ENCODE results near the gene ANXA6. TPM values are rescaled to one million over a fixed set of nuclear protein-coding genes. Genes with fewer than 3 reads are reported as not detected.
A peak's percentile ranks its signal among the peaks of the same experiment; 100 is the strongest.

The ANXA6 gene
- total RNA-seq, 1 experiment from 2014 or later, result 98.7 TPM

DNA sequence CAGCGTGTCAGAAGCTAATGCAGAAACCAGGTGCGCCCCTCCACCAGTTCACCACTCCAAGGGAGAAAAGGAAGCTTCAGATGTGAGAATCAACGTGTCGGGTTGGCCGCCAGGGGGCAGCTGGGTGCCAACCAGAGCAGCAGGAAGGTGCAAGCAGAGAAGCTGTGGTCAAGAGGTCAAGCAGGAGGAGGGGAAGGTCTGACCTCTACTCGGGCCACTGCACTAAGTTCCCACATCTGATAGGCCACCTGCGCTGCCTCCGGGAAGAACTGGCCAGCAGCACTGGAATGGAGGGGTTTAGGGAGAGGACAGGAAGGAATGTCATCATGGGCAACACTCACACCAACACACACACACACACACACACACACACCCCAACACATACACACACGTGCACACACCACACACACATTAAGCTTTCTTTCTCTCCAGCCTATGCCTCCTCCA is 31.4 kb downstream of the ANXA6 start:
- H3K27ac Mint-ChIP-seq, result peak overlapping the region in 1 of 3 experiments; percentile 65; a peak in 1 of 7 replicates
- H4K91ac ChIP-seq (ENCODE audit: insufficient read length, low read depth, low read length), result no peak overlapping the region

More for the DNA sequence above, 31.4 kb downstream of the ANXA6 start:
- no peaks in the 10 kb centered on the region for H3K9me3 Mint-ChIP-seq
- H2BK120ac ChIP-seq (ENCODE audit: low read depth, low read length, poor library complexity, severe bottlenecking), result no peak overlapping the region
- H3K9ac ChIP-seq (ENCODE audit: extremely low read depth, insufficient read length, low read length), result no peak overlapping the region
- no peak overlapping the region for H2BK12ac ChIP-seq (ENCODE audit: insufficient read length, low read depth, low read length)
- H3K4me1 ChIP-seq (ENCODE audit: insufficient read depth, low read length), result no peaks in the 10 kb centered on the region; the same call in 1 of the 2 replicates
- H2AFZ ChIP-seq (ENCODE audit: low read length), result no peak overlapping the region
- H3K79me1 ChIP-seq (ENCODE audit: insufficient read depth, low read depth, low read length, poor library complexity, severe bottlenecking), result no peaks in the 10 kb centered on the region
- no peak overlapping the region for H3K23ac ChIP-seq (ENCODE audit: insufficient read length, low read depth, low read length)
- H2BK20ac ChIP-seq (ENCODE audit: low read depth, low read length, poor library complexity, severe bottlenecking), result no peak overlapping the region
- H3K56ac ChIP-seq (ENCODE audit: insufficient read length, low read depth, low read length), result no peak overlapping the region
- H4K20me1 ChIP-seq (ENCODE audit: control insufficient read depth, insufficient read depth, insufficient read length), result peaks cover 2% of the 10 kb centered on the region
- H3K4me1 Mint-ChIP-seq, result peaks cover 10 to 12% of the 10 kb centered on the region in 2 experiments
- no peak overlapping the region for H3K4me2 ChIP-seq (ENCODE audit: insufficient read depth, insufficient read length, low read length)
- no peak overlapping the region for H2BK15ac ChIP-seq (ENCODE audit: low read depth, low read length)
- DNase-seq, result peak; percentile 79
- no peaks in the 10 kb centered on the region for H3K9me3 ChIP-seq (ENCODE audit: control insufficient read depth, low read depth, low read length)
- no peaks in the 10 kb centered on the region for H3K27me3 ChIP-seq (ENCODE audit: insufficient read depth, low read length)
- no peak overlapping the region for H3K4ac ChIP-seq (ENCODE audit: low read depth, low read length)
- H2BK5ac ChIP-seq (ENCODE audit: insufficient read length, low read length), result no peak overlapping the region
- H3K27me3 Mint-ChIP-seq (ENCODE audit: low read depth), result no peaks in the 10 kb centered on the region
- no peak overlapping the region for H3T11ph ChIP-seq (ENCODE audit: low read length)
- H3K27ac ChIP-seq (ENCODE audit: insufficient read length, low read depth, low read length), result no peak overlapping the region
- no peak overlapping the region for H2AK5ac ChIP-seq (ENCODE audit: insufficient read length, low read length)
- H3K79me2 ChIP-seq (ENCODE audit: insufficient read depth, low read length), result no peaks in the 10 kb centered on the region
- peaks cover 11 to 67% (median 58%) of the 10 kb centered on the region in 3 experiments; a peak in 6 of 7 replicates for H3K36me3 Mint-ChIP-seq (ENCODE audit: insufficient read depth in 1 of 3, low read depth in 3 of 3)
- TF ChIP-seq, protein P1, sequence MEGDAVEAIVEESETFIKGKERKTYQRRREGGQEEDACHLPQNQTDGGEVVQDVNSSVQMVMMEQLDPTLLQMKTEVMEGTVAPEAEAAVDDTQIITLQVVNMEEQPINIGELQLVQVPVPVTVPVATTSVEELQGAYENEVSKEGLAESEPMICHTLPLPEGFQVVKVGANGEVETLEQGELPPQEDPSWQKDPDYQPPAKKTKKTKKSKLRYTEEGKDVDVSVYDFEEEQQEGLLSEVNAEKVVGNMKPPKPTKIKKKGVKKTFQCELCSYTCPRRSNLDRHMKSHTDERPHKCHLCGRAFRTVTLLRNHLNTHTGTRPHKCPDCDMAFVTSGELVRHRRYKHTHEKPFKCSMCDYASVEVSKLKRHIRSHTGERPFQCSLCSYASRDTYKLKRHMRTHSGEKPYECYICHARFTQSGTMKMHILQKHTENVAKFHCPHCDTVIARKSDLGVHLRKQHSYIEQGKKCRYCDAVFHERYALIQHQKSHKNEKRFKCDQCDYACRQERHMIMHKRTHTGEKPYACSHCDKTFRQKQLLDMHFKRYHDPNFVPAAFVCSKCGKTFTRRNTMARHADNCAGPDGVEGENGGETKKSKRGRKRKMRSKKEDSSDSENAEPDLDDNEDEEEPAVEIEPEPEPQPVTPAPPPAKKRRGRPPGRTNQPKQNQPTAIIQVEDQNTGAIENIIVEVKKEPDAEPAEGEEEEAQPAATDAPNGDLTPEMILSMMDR (conservative IDR thresholded peaks at IDR 0.05), result peak; percentile 84
- WGBS (ENCODE audit: extremely low coverage, insufficient read length, low lambda C conversion rate), result no CpG with 5 or more reads among the region's 9 CpGs
- no peak overlapping the region for H3K14ac ChIP-seq (ENCODE audit: insufficient read depth, low read length)
- no peaks in the 10 kb centered on the region for H3K23me2 ChIP-seq (ENCODE audit: insufficient read length, low read depth, low read length, poor library complexity, severe bottlenecking)
- H4K8ac ChIP-seq (replicated peaks; ENCODE audit: insufficient read length, low read depth, low read length), result no peak overlapping the region
- no peak overlapping the region for H3K18ac ChIP-seq (ENCODE audit: insufficient read length, low read depth, low read length)
- no peak overlapping the region for H3K4me3 Mint-ChIP-seq
- H4K5ac ChIP-seq (ENCODE audit: insufficient read length, low read depth, low read length), result no peak overlapping the region
